Neural progenitor cell (in vitro differentiated cells): ENCODE results near the gene ZFAND5. TPM values are rescaled to one million over a fixed set of nuclear protein-coding genes. Genes with fewer than 3 reads are reported as not detected.

Experiments
- DNase-seq: peaks from one replicate; pipeline ENCODE4 v3.0.0-alpha.2; 2016; ENCODE audit warnings: low spot score
- H2AFZ ChIP-seq: fragments of 200-600 bp; sonication (generic); replicated peaks from 2 replicates; pipeline ENCODE4 v1.6.1; 2016; ENCODE audit warnings: antibody characterized with exemption
- H3F3A ChIP-seq: fragments of 200-600 bp; sonication (generic); 2 replicates; pipeline ENCODE4 v1.6.1; 2016; ENCODE audit warnings: antibody characterized with exemption, low read depth
- H3K27ac ChIP-seq: fragments of 200-600 bp; sonication (generic); 2 replicates; pipeline ENCODE4 v1.5.1; 2016; ENCODE audit warnings: mild to moderate bottlenecking
- H3K27me3 ChIP-seq: fragments of 200-600 bp; sonication (generic); 2 replicates; pipeline ENCODE4 v1.6.1; 2016; ENCODE audit warnings: mild to moderate bottlenecking, moderate library complexity
- H3K36me3 ChIP-seq: fragments of 200-600 bp; sonication (generic); 2 replicates; pipeline ENCODE4 v1.5.1; 2016
- H3K4me1 ChIP-seq: fragments of 200-600 bp; sonication (generic); 2 replicates; pipeline ENCODE4 v1.6.1; 2016; ENCODE audit warnings: mixed run types
- H3K4me2 ChIP-seq: fragments of 200-600 bp; sonication (generic); 2 replicates; pipeline ENCODE4 v1.6.1; 2016
- H3K4me3 ChIP-seq: fragments of 200-600 bp; sonication (generic); 2 replicates; pipeline ENCODE4 v1.5.1; 2016
- H3K79me2 ChIP-seq: fragments of 200-600 bp; sonication (generic); 2 replicates; pipeline ENCODE4 v1.6.1; 2016; ENCODE audit warnings: low read depth
- H3K9ac ChIP-seq: fragments of 200-600 bp; sonication (generic); 2 replicates; pipeline ENCODE4 v1.6.1; 2016
- H3K9me3 ChIP-seq: fragments of 200-600 bp; sonication (generic); 2 replicates; pipeline ENCODE4 v1.5.1; 2016; ENCODE audit warnings: low read depth
- H4K20me1 ChIP-seq: fragments of 200-600 bp; sonication (generic); 2 replicates; pipeline ENCODE4 v1.6.1; 2016; ENCODE audit warnings: low read depth
- H3K27ac Mint-ChIP-seq: 3 replicates; pipeline ENCODE4 v1.8.0; 2021; ENCODE audit warnings: mixed read lengths
- H3K27me3 Mint-ChIP-seq: 2 replicates; pipeline ENCODE4 v1.8.0; 2022; ENCODE audit warnings: low read depth, mild to moderate bottlenecking, inconsistent platforms, moderate library complexity, mixed read lengths; ENCODE audit not compliant: insufficient read depth
- H3K36me3 Mint-ChIP-seq: 3 replicates; pipeline ENCODE4 v1.8.0; 2021; ENCODE audit warnings: mixed read lengths
- H3K4me1 Mint-ChIP-seq: 3 replicates; pipeline ENCODE4 v1.8.0; 2021; ENCODE audit warnings: mixed read lengths
- H3K4me3 Mint-ChIP-seq: 3 replicates; pipeline ENCODE4 v1.8.0; 2021; ENCODE audit warnings: mild to moderate bottlenecking, moderate library complexity, mixed read lengths
- H3K9me3 Mint-ChIP-seq: 3 replicates; pipeline ENCODE4 v1.8.0; 2020; ENCODE audit warnings: mixed read lengths
- EZH2 ChIP-seq: fragments of 200-600 bp; sonication (generic); IDR thresholded peaks from 2 replicates; pipeline ENCODE4 v1.6.1; 2017; ENCODE audit warnings: antibody characterized with exemption, mild to moderate bottlenecking, moderate library complexity
- EZH2phosphoT487 ChIP-seq: fragments of 200-600 bp; sonication (generic); IDR thresholded peaks from 2 replicates; pipeline ENCODE4 v1.6.1; 2017; ENCODE audit warnings: antibody characterized with exemption
- total RNA-seq: library from RNA; depleted of rRNA; stranded (reverse); fragments of >200 nt; gene quantifications from 2 replicates; pipeline ENCODE4 v1.2.3, GENCODE V29; 2015; ENCODE audit warnings: low replicate concordance
- TF ChIP-seq, protein P1 (sequence below): fragments of 200-600 bp; sonication (generic); IDR thresholded peaks from 2 replicates; pipeline ENCODE4 v1.5.1; 2017; ENCODE audit warnings: antibody characterized with exemption, mild to moderate bottlenecking

ZFAND5 gene
- total RNA-seq, 1 donor from 2014 or later: 162 TPM

DNA sequence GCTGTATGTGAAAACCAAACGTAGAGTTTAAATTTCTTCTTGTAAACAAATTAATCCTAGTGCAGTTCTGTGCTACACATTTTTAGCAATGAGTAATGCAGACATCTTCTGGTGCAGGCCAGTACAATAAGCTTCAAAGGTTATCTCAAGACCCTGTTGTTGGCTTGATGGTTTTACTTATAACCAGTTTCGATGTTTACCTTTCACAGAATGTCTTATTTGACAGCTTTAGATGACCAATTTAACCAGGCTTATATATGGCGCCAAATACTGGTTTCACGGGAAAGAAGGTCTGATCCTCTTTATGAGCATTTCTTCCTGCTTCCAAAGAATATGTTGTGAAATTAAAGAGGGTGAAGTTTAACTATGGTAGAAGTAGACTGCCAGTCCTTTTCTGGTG is 9.9 kb downstream of the ZFAND5 start:
- H3K36me3 ChIP-seq: peaks cover 36% of the 10 kb centered on the region
- peaks cover 55% of the 10 kb centered on the region for H3K79me2 ChIP-seq
- H3K27me3 ChIP-seq: no peaks in the 10 kb centered on the region
- no peak overlapping the region for H3K4me3 Mint-ChIP-seq
- TF ChIP-seq EZH2phosphoT487 (no peak), EZH2 (no peak)
- TF ChIP-seq, protein P1, sequence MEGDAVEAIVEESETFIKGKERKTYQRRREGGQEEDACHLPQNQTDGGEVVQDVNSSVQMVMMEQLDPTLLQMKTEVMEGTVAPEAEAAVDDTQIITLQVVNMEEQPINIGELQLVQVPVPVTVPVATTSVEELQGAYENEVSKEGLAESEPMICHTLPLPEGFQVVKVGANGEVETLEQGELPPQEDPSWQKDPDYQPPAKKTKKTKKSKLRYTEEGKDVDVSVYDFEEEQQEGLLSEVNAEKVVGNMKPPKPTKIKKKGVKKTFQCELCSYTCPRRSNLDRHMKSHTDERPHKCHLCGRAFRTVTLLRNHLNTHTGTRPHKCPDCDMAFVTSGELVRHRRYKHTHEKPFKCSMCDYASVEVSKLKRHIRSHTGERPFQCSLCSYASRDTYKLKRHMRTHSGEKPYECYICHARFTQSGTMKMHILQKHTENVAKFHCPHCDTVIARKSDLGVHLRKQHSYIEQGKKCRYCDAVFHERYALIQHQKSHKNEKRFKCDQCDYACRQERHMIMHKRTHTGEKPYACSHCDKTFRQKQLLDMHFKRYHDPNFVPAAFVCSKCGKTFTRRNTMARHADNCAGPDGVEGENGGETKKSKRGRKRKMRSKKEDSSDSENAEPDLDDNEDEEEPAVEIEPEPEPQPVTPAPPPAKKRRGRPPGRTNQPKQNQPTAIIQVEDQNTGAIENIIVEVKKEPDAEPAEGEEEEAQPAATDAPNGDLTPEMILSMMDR: no peak
- no peak overlapping the region for H2AFZ ChIP-seq
- no peak overlapping the region for H3K4me3 ChIP-seq
- H3F3A ChIP-seq: peaks cover 48% of the 10 kb centered on the region
- H3K9ac ChIP-seq: no peak overlapping the region
- no peak for DNase-seq
- H3K27me3 Mint-ChIP-seq: no peaks in the 10 kb centered on the region
- H3K4me2 ChIP-seq: no peak overlapping the region
- H3K27ac Mint-ChIP-seq: no peak overlapping the region
- H3K4me1 ChIP-seq: peaks cover 6% of the 10 kb centered on the region
- peaks cover 50% of the 10 kb centered on the region for H4K20me1 ChIP-seq
- H3K36me3 Mint-ChIP-seq: peaks cover 47% of the 10 kb centered on the region
- no peak overlapping the region for H3K27ac ChIP-seq
- peaks cover 22% of the 10 kb centered on the region for H3K4me1 Mint-ChIP-seq
- H3K9me3 Mint-ChIP-seq: no peaks in the 10 kb centered on the region
- H3K9me3 ChIP-seq: no peaks in the 10 kb centered on the region

GRCh38 chr9:72354704-72355103 is 10.3 kb downstream of the ZFAND5 start:
- Histone ChIP-seq H2AFZ (no peak overlapping the region), H3K9me3 (no peaks in the 10 kb centered on the region), H3K9ac (no peak overlapping the region), H3K27me3 (no peaks in the 10 kb centered on the region), H3K4me2 (no peak overlapping the region), H3K27ac (no peak overlapping the region), H4K20me1 (peaks cover 46% of the 10 kb centered on the region), H3K36me3 (peaks cover 32% of the 10 kb centered on the region), H3K79me2 (peaks cover 50% of the 10 kb centered on the region), H3F3A (peaks cover 48% of the 10 kb centered on the region), H3K4me1 (peaks cover 2% of the 10 kb centered on the region), H3K4me3 (no peak overlapping the region)
- DNase-seq: no peak
- H3K36me3 Mint-ChIP-seq: peaks cover 46% of the 10 kb centered on the region
- no peak overlapping the region for H3K27ac Mint-ChIP-seq
- peaks cover 22% of the 10 kb centered on the region for H3K4me1 Mint-ChIP-seq
- H3K27me3 Mint-ChIP-seq: no peaks in the 10 kb centered on the region
- H3K9me3 Mint-ChIP-seq: no peaks in the 10 kb centered on the region
- no peak for TF ChIP-seq EZH2phosphoT487
- no peak for TF ChIP-seq EZH2
- TF ChIP-seq, protein P1: no peak
- no peak overlapping the region for H3K4me3 Mint-ChIP-seq

GRCh38 chr9:72353455-72354116 is 11.4 kb downstream of the ZFAND5 start:
- Mint-ChIP-seq H3K27ac (no peak overlapping the region), H3K4me3 (no peak overlapping the region), H3K9me3 (no peaks in the 10 kb centered on the region), H3K4me1 (peaks cover 18% of the 10 kb centered on the region), H3K27me3 (no peaks in the 10 kb centered on the region), H3K36me3 (peaks cover 41% of the 10 kb centered on the region)
- Histone ChIP-seq H3K27ac (no peak overlapping the region), H3K4me3 (no peak overlapping the region), H3K4me2 (no peak overlapping the region), H3K4me1 (no peaks in the 10 kb centered on the region), H3K9me3 (no peaks in the 10 kb centered on the region), H3K36me3 (peaks cover 23% of the 10 kb centered on the region), H4K20me1 (peaks cover 35% of the 10 kb centered on the region), H3K79me2 (peaks cover 39% of the 10 kb centered on the region), H3K27me3 (no peaks in the 10 kb centered on the region), H3F3A (peaks cover 48% of the 10 kb centered on the region), H2AFZ (no peak overlapping the region), H3K9ac (no peak overlapping the region)
- TF ChIP-seq, protein P1: no peak
- no peak for TF ChIP-seq EZH2phosphoT487
- TF ChIP-seq EZH2: no peak
- no peak for DNase-seq
